GM19351 (cell line): ENCODE measurements around the gene CBR4.
"Not testable (repeated sequence)": the region's sequence is repeated elsewhere in the genome, so short reads cannot be mapped to it uniquely, and the experiment has no call there.

Experiments
- ATAC-seq: cut with Tn5 transposase; IDR thresholded peaks from one replicate; pipeline ENCODE4 v1.9.1; 2021; ENCODE audit warnings: mild to moderate bottlenecking, moderate library complexity; ENCODE audit not compliant: unreplicated experiment

The CBR4 gene

DNA sequence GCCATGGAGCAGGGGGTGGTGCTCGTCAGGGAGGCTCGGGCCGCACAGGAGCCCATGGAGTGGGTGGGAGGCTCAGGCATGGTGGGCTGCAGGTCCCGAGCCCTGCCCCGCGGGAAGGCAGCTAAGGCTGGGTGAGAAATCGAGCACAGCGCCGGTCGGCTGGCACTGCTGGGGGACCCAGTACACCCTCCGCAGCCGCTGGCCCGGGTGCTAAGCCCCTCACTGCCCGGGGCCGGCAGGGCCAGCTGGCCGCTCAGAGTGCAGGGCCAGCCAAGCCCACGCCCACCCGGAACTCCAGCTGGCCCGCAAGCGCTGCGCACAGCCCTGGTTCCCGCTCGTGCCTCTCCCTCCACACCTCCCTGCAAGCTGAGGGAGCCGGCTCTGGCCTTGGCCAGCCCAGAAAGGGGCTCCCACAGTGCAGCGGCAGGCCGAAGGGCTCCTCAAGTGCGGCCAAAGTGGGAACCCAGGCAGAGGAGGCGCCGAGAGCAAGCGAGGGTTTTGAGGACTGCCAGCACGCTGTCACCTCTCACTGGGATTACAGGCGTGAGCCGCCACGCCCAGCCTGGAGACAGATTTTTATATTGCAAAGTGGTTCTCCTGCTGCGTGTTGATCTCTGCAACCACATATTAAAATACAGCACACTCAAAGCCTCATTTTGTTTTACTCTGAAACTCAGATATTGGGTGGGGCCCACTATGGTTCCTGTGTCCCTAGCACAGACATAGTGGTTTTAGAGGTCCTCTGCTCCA, 26.0 kb upstream of the CBR4 start:
- not testable (repeated sequence) for ATAC-seq

DNA sequence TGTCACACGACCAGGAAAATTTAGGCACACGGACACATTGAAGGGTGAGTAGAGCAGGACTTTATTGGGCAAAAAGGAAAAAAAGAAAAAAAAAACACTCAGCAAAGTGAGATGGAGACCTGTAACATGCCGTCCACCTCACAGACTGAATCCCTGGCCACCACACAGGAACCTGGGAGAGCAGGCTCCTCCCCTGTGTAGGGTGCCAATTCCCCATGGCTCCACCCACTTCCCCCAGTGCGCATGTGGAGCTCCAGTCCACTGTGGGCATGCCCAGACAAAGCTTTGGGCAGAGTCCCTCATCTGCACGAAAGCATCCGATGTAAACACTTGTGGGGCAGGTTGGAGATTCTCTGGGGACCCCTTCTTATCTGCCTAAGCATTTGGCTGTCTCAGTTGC, 23.6 kb upstream of the CBR4 start:
- no peak for ATAC-seq

DNA sequence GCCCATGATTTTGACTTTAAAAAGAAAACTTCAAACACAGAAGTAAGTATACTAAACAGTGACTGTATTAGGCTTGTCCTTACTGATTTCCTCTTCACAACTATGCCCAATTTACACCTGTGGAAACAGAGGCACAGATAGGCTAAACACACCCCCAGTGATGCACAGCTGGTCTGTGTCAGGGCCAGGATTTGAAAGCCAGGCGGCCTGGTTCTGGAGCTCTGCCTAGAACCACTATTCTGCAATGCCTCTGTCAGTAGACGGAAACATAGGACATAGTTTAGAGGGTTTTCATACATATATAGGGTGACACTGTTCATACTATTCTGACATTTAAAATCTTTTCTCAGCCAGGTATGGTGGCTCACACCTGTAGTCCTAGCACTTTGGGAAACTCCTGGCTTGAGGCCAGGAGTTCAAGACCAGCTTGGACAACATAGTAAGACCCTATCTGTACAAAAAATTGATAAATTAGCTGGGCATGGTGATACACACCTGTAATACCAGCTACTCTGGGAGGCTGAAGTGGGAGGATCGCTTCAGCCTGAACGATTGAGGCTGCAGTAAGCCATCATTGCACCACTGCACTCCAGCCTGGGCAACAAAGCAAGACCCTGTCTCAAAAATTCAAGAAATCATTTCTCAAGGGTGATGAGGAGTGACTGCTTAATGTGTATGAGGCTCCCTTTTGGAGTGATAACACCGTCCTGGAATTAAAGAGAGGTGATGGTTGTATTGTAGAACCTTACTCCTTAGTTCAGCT, 23.0 kb upstream of the CBR4 start:
- ATAC-seq, result no peak

DNA sequence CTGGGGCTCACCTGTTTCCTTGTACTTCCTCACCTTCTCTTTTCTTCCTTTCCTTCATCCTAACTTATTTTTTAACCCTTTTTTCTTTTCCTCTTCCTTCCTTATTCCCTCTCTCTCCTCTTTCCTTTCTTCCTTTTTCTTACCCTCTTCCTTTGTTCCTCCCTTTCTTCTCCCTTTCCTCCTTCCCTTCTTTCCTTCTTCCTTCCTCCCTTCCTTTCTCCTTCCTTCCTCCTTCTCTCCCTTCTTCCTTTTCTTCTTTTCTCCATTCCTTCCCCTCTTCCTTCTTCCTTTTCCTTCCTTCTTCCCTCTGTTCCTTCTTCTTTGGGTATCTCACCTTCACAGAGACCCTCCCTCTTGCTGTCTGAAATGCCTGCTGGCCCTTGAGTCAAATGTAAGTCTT, 22.1 kb upstream of the CBR4 start:
- no peak for ATAC-seq

DNA sequence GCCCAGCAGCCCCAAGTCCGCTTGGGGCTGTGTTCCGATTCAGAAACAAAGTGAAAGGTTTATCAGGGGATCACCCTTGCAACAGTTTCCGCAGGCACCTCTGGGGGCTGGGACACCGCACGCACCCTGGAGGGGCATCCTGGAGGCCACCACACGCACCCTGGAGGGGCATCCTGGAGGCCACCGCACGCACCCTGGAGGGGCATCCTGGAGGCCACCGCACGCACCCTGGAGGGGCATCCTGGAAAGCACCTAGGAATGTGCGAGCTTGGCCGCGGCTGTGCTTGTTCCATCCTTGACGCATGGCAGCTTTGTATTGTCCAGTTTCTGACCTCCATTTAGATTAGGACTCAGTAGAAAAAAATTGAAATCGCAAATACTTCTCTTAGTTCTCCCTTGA, 21.3 kb upstream of the CBR4 start:
- ATAC-seq, result no peak

DNA sequence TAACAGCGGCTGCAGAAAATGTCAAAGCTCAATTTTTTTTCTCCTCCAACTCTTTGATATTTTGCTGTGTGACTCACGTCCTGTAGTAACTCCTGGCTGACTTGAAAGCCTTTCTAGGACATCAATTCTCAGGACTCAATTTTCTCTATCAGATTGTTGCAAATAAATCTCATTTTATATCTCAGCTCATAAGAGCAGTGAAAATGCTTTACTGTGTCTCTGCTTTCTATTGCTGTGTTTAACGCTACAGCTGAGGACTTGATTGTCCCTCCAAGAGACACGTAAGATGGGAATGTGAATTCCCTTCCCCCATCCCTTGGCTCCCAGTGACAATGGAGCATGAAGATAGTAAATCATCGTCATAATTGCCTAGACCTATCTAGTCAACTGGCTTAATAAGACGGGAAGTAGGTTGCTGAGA, 20.5 kb upstream of the CBR4 start:
- ATAC-seq, result no peak

DNA sequence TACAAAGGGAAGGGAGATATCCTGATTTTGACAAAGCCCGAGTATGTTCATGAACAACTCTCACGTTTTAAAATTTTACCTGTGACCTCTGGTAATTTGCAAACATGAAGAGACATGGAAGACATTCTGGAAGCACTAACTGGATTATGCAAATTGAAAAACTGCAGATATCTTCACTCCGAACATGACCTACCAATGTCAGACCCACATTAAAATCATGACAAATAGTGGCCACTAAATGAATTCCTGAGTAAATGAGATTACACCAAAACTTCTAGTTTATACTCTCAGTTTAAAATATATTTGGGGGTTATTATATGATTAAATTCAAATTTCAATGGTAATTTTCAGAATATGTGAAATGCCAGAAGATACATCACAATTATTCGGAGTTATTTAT, 19.9 kb upstream of the CBR4 start:
- no peak for ATAC-seq

DNA sequence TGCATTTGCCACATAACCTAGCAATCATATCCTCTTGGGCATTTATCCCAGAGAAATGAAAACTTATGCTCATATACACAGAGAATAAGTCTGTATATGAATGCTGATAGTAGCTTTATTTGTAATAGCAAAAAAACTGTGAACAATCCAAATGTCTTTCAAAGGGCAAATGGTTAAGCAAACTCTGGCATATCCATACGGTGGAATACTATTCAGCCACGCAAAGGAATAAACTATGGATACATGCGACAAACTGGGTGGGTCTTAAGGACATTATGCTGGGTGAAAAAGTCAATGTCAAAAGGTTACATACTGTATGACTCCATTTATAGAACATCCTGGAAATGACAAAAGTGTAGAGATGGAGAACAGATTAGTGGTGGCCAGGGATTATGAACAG, 17.6 kb upstream of the CBR4 start:
- ATAC-seq, result no peak

DNA sequence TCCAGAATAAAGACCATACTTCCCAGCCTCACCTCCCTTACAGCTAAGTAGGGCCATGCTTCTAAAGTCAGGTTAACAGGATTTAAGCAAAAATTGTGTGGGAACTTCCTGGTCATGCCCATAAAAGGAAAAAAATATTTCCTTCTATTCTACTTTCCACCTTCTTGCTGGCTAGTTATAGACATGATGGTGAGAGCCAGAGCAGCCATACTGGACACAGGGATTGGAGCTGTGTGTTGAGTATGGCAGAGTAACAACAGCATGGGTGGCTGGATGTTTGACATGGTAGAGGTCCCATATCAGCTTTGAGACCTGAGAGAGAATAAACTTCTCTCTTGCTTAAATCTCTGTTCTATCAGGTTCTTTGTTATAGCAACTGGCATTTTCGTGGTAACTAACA, 15.1 kb upstream of the CBR4 start:
- no peak for ATAC-seq

DNA sequence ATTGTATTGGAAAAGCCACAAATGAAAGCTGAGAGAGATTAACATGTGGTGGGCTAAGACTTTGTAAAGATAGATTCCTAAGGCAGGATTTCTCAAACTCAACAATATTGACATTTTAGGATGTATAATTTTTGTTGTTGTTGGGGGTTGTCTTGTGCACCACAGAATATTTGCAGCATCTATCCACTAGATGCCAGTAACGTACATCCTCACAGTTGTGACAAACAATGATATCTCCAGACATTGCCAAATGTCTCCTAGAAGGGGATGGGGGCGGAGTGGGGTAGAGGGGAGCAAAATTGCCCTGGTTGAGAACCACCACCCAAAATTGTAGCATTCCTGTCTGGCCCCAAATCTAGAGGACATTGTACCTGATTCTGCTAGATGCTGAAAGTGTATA, 14.7 kb upstream of the CBR4 start:
- ATAC-seq, result peak; percentile 91

DNA sequence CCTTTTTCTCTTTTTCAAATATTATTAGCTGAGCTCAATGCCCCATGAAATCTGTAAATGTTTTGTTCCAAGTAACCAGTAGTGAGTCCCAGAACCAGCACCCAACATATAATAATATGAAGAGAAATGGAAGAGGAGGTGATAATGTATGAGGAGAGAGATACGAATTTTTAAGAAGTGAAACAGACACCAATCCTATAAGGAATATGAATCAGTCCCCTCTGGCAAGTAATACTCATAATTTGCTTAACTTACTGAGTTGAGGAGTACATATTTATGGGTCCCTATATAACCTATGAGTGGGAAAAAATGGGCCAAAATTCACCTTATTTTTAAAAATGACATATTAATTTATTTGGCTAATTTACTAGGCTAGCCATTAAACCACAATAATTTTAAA, 8.4 kb upstream of the CBR4 start:
- ATAC-seq, result no peak

DNA sequence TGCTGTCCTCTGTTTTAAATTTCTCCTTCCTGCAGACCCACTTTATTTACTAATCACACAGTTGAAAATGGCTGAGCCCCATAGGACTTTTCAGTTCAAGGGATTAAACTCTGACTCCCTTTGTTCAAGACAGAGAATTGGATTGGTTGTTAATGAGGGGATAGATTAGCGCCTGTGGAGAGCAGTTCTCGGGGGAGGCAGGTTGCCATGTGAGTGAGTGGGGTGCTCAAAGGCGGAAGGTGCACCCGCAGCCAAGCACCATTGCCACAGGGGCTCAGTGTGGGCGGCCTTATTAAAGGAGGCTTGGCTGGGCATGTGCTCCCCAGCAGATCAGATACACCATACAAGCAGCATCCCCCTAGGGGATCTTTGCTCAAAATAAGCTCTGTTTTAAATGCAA, 7.9 kb upstream of the CBR4 start:
- ATAC-seq, result no peak

DNA sequence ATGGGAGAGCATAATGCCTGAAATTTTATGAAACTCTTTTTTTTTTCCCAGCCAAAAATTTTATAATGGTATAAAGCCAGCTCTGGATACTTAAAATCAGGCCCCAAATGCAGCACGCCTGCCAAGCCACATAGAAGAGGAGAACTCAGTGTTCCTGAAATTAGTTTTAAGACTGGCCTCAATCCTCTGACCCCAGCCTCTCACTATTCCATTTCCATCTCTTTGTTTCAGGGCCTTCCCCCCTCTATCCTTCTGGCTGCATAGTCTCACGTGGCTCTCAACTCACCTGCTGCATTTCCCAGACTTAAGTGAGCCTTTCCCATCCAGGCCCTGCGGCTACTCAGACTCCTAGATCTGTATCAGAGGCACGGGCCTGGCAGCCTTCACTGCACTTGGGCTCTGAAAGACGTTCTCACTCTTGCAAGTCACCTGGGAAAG, 5.2 kb upstream of the CBR4 start:
- ATAC-seq, result no peak

DNA sequence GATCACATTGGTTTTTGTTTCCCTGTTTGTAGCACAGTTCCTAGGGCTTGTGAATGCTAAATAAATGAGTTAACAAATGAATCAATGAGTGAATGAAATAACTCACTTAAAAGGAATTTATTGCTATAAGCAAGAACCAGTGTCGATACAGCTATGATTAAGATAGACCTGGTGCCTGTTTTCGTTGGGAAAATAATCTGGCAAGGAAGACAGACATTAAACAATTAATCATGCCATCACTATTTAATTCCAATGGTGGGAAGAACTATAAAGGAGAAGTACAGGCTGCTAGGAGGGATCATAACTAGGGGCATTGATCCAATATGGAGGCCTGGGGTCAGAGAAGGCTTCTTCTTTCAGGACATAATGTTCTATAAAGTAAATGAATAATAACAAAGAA, 4.5 kb upstream of the CBR4 start:
- no peak for ATAC-seq

DNA sequence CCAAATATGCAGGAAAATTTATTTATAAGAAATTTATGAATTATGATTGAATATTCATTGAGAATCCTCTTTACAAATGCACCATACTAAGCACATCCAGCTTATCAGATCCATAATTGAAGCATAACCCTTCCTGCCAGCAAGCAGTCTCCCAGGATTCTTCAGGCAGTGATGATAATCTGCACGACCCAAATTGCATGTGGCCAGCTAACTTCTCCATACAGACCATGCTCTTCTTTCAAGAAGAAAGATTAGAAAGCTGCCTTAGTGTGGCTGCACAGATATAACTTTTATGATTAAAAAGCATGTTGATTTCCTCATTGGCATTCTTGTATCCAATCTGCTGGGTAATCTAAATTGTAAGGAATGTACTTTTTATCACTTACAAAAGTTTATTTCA, 3.3 kb upstream of the CBR4 start:
- no peak for ATAC-seq

DNA sequence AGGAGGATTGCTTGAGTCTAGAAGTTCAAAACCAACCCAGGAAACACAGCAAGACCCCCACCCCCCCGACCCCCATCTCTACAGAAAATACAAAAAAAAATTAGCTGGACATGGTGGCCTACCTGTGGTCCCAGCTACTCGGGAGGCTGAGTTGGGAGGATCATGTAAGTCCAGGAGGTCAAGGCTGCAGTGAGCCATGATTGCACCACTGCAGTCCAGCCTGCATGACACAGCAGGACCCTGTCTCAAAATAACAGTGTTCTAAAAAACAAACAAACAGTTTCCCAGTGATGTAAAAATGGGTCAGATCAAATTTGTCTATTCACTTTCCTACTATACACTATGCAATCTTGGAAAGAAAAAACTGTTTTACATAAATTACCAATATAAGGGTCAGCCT, 2.0 kb upstream of the CBR4 start:
- no peak for ATAC-seq

DNA sequence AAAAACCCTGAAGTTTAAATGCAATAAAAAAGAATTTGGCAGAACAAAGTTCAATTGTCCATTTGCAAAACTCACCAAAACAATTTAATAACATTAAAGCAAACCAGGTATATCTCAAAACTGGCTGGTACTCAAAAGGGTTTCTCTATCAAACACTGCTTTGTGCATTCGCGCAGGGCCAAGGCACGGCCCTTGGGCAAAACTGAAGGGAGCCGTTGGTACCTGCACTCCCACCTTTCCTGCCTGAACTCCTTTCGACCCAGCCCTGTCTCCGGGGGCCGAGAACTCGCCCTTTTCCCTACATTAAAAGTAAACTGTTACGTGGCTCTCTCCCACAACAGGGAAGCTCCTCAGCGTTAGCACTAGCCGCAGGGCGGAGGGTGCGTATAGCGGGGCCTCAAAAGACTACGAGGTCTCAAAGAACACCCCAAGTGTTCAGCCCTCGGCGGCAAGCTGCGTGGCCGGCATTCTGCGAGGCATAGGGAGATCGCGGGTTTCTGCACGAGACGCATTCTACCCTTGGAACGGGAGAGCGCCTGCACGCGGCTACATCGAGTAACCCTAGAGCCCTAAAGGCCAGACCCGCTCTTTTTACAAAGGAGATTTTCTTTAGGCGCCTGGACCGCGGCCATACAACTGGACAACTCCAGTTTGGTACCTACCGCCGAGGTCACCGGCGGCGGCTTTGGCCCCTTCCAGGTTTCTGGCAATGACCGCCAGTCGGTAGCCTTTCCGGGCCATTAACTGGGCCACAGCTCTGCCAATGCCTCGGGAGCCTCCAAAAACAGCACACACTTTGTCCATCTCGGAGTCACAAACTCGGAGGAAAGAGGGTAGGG, 550 bp downstream of the CBR4 start:
- ATAC-seq, result peak; percentile 34

DNA sequence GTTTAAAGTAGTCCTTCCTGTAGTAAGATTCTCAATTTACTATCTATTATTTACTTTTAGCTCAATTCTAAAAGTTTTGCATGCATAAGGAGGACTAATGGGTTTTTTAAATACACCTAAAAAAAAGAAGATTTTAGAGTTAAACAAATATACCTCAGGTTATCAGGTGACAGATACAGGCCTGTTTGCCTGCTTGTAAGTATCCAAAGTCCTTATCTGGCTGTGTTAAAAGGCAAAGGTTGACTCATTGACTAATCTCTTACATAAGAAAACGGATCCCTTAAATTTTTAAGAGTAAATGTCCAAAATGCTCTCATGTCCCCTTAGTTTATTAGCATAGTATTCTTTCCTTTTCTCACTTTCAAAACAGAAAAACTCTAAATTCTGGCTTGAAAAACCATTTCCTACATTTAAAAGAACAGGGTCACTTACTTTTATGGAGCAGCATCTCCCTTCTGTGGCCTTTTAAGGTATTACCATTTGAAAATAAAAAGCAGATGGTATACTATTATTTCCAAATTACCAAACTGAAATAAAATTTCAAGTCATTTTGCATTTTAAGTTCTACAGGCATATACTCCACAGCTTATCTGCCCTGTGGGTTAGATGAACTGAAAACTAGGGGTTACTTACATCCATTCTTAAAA, 4.5 kb downstream of the CBR4 start:
- no peak for ATAC-seq

DNA sequence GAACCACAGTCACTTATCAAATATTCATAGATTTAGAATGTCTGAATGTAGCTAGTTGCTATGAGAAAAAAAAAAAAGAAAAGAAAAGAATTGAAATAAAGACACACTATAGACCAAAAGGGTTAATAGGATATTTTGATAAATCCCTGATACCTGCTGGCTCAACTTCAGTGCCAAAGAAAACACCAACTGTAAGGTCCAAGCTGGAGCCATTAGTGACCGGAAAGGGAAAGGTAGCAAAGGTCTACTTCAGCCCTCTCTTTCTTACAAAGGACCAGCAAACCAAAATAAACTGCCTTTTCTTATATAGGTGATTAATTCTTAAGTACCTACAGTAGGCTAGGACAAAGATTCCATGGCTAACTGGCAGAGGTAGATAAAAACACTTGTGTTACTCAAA, 9.7 kb downstream of the CBR4 start:
- ATAC-seq, result no peak

DNA sequence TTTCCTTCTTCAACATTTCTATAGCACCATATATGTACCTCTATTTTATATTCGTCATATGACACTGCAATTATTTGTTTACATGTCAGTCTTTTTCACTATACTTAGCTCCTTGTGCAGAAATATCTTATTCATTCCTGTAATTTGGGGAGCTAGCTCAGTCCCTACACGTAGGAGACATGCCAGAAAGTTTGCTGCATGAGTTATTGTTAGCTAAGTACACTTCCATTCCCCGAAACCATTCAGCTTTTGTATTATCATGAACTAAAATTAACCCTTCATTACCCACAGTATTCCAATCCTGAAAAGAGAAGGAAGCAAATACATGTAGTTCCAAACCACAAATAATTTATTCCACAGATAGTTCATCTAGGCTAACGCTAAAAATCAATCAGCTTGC, 10.2 kb downstream of the CBR4 start:
- ATAC-seq, result no peak

DNA sequence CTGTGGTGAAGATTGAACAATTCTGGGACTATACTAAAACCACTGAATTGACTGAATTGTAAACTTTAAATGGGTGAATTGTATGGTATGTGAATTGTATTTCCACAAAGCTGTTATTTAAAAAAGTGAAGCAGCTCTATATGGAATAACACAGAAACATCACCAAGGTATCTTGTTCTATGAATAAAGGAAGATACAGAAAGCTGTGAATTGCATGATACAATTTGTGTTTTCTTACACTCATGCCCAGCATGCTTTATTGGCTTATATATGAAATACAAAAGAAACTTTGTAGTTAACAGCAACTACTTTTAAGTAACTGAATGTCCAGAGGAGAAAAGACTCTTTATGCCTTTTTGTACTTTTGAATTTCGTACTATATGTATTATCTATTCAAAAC, 11.5 kb downstream of the CBR4 start:
- ATAC-seq, result no peak
